ENCODE measurements around the gene TNFRSF6B. TPM values are rescaled to one million over a fixed set of nuclear protein-coding genes. Genes with fewer than 3 reads are reported as not detected.
A peak's percentile ranks its signal among the peaks of the same experiment; 100 is the strongest.

TNFRSF6B gene
- total and polyA plus RNA-seq, 10 donors = 8.9 to 104 (median 31.0) TPM

- intact Hi-C loops (cut with DNase I; ENCODE audit: low total_unique reads) = no loop called here
- Histone ChIP-seq H3K9me3 (no peaks in the 10 kb centered on the region), H3K4me3 (peak overlapping the region in 2 of 8 donors; percentile 3 to 18), H3K36me3 (peaks cover 0 to 11% (median 0%) of the 10 kb centered on the region in 6 donors), H3K27me3 (replicated peaks in 1 of 7) (peaks cover 0 to 6% (median 0%) of the 10 kb centered on the region in 7 donors), H3K27ac (peak overlapping the region; percentile 69 to 90 (median 89)), H3K4me1 (peaks cover 19 to 94% (median 76%) of the 10 kb centered on the region in 6 donors)
- peak; percentile 90 for DNase-seq
- TF ChIP-seq CTCF (IDR thresholded peaks at IDR 0.05 in 8 of 11, conservative IDR thresholded peaks at IDR 0.05 in 3 of 11) (peak in 1 of 11 experiments; percentile 9), POLR2AphosphoS5 (IDR thresholded peaks at IDR 0.05) (peak; percentile 80 to 89 (median 83)), POLR2A (IDR thresholded peaks at IDR 0.05) (no peak)
- WGBS, 5 donors = 21 to 30% (median 22%) methylated on average over 39 to 45 of the region's 45 CpGs
Measured at GRCh38 chr20:63686492-63687321, 9.7 kb upstream of the TNFRSF6B start.

- WGBS, 5 donors = 83 to 89% (median 87%) methylated on average over 14 to 29 of the region's 29 CpGs
- peaks cover 17 to 94% (median 78%) of the 10 kb centered on the region in 6 donors for H3K4me1 ChIP-seq
- peak overlapping the region; percentile 65 to 90 (median 89) for H3K27ac ChIP-seq
- H3K9me3 ChIP-seq = no peaks in the 10 kb centered on the region
- DNase-seq = peak; percentile 76
- intact Hi-C loops (cut with DNase I; ENCODE audit: low total_unique reads) = no loop called here
- peaks cover 0 to 6% (median 0%) of the 10 kb centered on the region in 7 donors for H3K27me3 ChIP-seq (replicated peaks in 1 of 7)
- H3K4me3 ChIP-seq = no peak overlapping the region
- TF ChIP-seq POLR2A (IDR thresholded peaks at IDR 0.05) = no peak
- no peak for TF ChIP-seq POLR2AphosphoS5 (IDR thresholded peaks at IDR 0.05)
- no peak for TF ChIP-seq CTCF (IDR thresholded peaks at IDR 0.05 in 8 of 11, conservative IDR thresholded peaks at IDR 0.05 in 3 of 11)
- peaks cover 0 to 11% (median 0%) of the 10 kb centered on the region in 6 donors for H3K36me3 ChIP-seq
Measured at GRCh38 chr20:63687419-63688178, 8.9 kb upstream of the TNFRSF6B start.

GRCh38 chr20:63688228-63689045 lies 8.0 kb upstream of the TNFRSF6B start:
- Histone ChIP-seq H3K27ac (peak overlapping the region; percentile 65 to 90 (median 89)), H3K4me1 (peaks cover 15 to 91% (median 72%) of the 10 kb centered on the region in 6 donors)
- DNase-seq = peak; percentile 79

More at GRCh38 chr20:63688228-63689045, 8.0 kb upstream of the TNFRSF6B start:
- intact Hi-C loops (cut with DNase I; ENCODE audit: low total_unique reads) = no loop called here
- no peaks in the 10 kb centered on the region for H3K9me3 ChIP-seq
- peaks cover 0 to 15% (median 0%) of the 10 kb centered on the region in 6 donors for H3K36me3 ChIP-seq
- WGBS, 5 donors = 67 to 86% (median 75%) methylated on average over 25 to 31 of the region's 31 CpGs
- peak; percentile 51 to 78 (median 70) for TF ChIP-seq POLR2AphosphoS5 (IDR thresholded peaks at IDR 0.05)
- no peak for TF ChIP-seq POLR2A (IDR thresholded peaks at IDR 0.05)
- H3K27me3 ChIP-seq (replicated peaks in 1 of 7) = peaks cover 0 to 6% (median 0%) of the 10 kb centered on the region in 7 donors
- H3K4me3 ChIP-seq = no peak overlapping the region
